ENCODE results near the gene SH3GL1. TPM values are rescaled to one million over a fixed set of nuclear protein-coding genes. Genes with fewer than 3 reads are reported as not detected.

SH3GL1 gene
- total and polyA plus RNA-seq, 2 of the 4 experiments (the other 2 are of a cell fraction) = 28.1 to 138 TPM

- no peak overlapping the region for H2BK20ac ChIP-seq (ENCODE audit: low read depth, low read length)
- no peak overlapping the region for H2AK5ac ChIP-seq (ENCODE audit: low read depth, low read length)
- no peak overlapping the region for H4K91ac ChIP-seq (ENCODE audit: insufficient read depth, low read depth, low read length)
- no peak overlapping the region for H2AK9ac ChIP-seq (replicated peaks; ENCODE audit: low read depth, low read length, poor library complexity)
- no peak overlapping the region for H3K4ac ChIP-seq (ENCODE audit: low read depth, low read length)
- peaks cover 6% of the 10 kb centered on the region; the same call in 1 of the 2 replicates for H3K9me1 ChIP-seq (ENCODE audit: insufficient read depth, low read length)
- intact Hi-C loops (cut with micrococcal nuclease) = no loop called here
- no peak overlapping the region for H2BK15ac ChIP-seq (ENCODE audit: low read depth, low read length)
- no TSS peak for BruUV-seq (replicated peaks)
- H4K5ac ChIP-seq (ENCODE audit: low read depth, low read length) = no peak overlapping the region
- 65% methylated on average over 7 of the region's 12 CpGs; no CpG with 5 or more reads in 1 of the 2 experiments for WGBS, 2 experiments (ENCODE audit: extremely low coverage in 2 of 2, insufficient read length in 1 of 2)
- H2AFZ ChIP-seq (replicated peaks; ENCODE audit: low read length, poor library complexity) = no peak overlapping the region
- no peak overlapping the region for H3K4me3 ChIP-seq (ENCODE audit: insufficient read depth, low read depth, low read length)
- TF ChIP-seq RCOR1 (IDR thresholded peaks at IDR 0.05; ENCODE audit: insufficient replicate concordance, low read length) (no peak), POLR2A (IDR thresholded peaks at IDR 0.05; ENCODE audit: low read depth, low read length) (no peak), USF2 (IDR thresholded peaks at IDR 0.05; ENCODE audit: low read depth, low read length) (no peak), NFE2L2 (IDR thresholded peaks at IDR 0.05; ENCODE audit: low read depth, low read length) (no peak), RFX5 (IDR thresholded peaks at IDR 0.05; ENCODE audit: low read depth, low read length) (no peak), MXI1 (IDR thresholded peaks at IDR 0.05; ENCODE audit: borderline replicate concordance, low read depth, low read length) (no peak), MAFK (IDR thresholded peaks at IDR 0.05; ENCODE audit: low read depth, low read length) (no peak), SMC3 (IDR thresholded peaks at IDR 0.05; ENCODE audit: low read depth, low read length) (no peak), FOS (IDR thresholded peaks at IDR 0.05; ENCODE audit: low read depth, low read length) (no peak), ELK1 (IDR thresholded peaks at IDR 0.05; ENCODE audit: borderline replicate concordance, low read depth, low read length) (no peak), CEBPB (IDR thresholded peaks at IDR 0.05; ENCODE audit: low read depth, low read length) (no peak), CHD1 (IDR thresholded peaks at IDR 0.05; ENCODE audit: low read depth, low read length) (no peak), CTCF (conservative IDR thresholded peaks at IDR 0.05; ENCODE audit: low read depth, low read length) (no peak), BHLHE40 (IDR thresholded peaks at IDR 0.05; ENCODE audit: low read depth, low read length) (no peak)
- no peak overlapping the region for H4K8ac ChIP-seq (ENCODE audit: low read depth in 2 of 2, low read length in 2 of 2)
- H3K56ac ChIP-seq (ENCODE audit: extremely low read depth, insufficient read depth, low read length) = no peak overlapping the region
- H3K14ac ChIP-seq (replicated peaks; ENCODE audit: low read depth, low read length) = no peak overlapping the region
- in situ Hi-C loops (cut with MboI; ENCODE audit: low sequenced_read_pairs) = no loop called here
- H3K18ac ChIP-seq (ENCODE audit: low read depth, low read length) = no peak overlapping the region
- no peaks in the 10 kb centered on the region for H3K27me3 ChIP-seq (ENCODE audit: control insufficient read depth, insufficient read depth, low read length)
- no peak overlapping the region for H3K4me2 ChIP-seq (ENCODE audit: low read depth, low read length)
- POLR2A ChIA-PET (ENCODE audit: unreplicated experiment) = no interaction called here
- CTCF ChIA-PET = interaction anchor here (0.6 kb wide), 1 partner anchor 40 kb away, joined by 3 read pairs; no protein-coding TSS in a partner anchor
- no peak overlapping the region for H2BK5ac ChIP-seq (ENCODE audit: low read depth, low read length, poor library complexity, severe bottlenecking)
- H3K36me3 ChIP-seq (ENCODE audit: control insufficient read depth, insufficient read depth, low read length) = peaks cover 15% of the 10 kb centered on the region
- H3K4me1 ChIP-seq (ENCODE audit: control insufficient read depth, insufficient read depth, low read length) = no peaks in the 10 kb centered on the region
- dilution Hi-C loops (cut with HindIII; ENCODE audit: low sequenced_read_pairs, unreplicated experiment) = no loop called here
- DNase-seq = no peak
- peaks cover 3 to 27% of the 10 kb centered on the region in 2 experiments for H3K79me1 ChIP-seq (ENCODE audit: low read depth in 1 of 2, low read length in 2 of 2)
- no peaks in the 10 kb centered on the region for H3K9me3 ChIP-seq (ENCODE audit: control insufficient read depth, insufficient read depth, low read length)
- no peak overlapping the region for H3K23ac ChIP-seq (ENCODE audit: low read depth, low read length)
- H2BK120ac ChIP-seq (ENCODE audit: low read depth, low read length) = no peak overlapping the region
- H4K20me1 ChIP-seq (ENCODE audit: insufficient read depth, low read length) = no peaks in the 10 kb centered on the region
- H3K9ac ChIP-seq (ENCODE audit: low read depth, low read length) = no peak overlapping the region
- ATAC-seq (ENCODE audit: low read depth) = no peak
- no peak overlapping the region for H3K27ac ChIP-seq (ENCODE audit: insufficient read depth, low read length)
Observed at GRCh38 chr19:4439243-4439642, 38.9 kb upstream of the SH3GL1 start.

Data from IMR-90 (cell line).